Measurements from ENCODE around the gene SEMA5A.

Gene SEMA5A

GRCh38 chr5:9020996-9021395, 524.9 kb downstream of the SEMA5A start:
- no peak for DNase-seq (ENCODE audit: low read depth, low spot score)

GRCh38 chr5:9015937-9016270, 530.0 kb downstream of the SEMA5A start:
- no peak for DNase-seq (ENCODE audit: low read depth, low spot score)

GRCh38 chr5:9015260-9015936, 530.5 kb downstream of the SEMA5A start:
- DNase-seq (ENCODE audit: low read depth, low spot score) = no peak

DNA sequence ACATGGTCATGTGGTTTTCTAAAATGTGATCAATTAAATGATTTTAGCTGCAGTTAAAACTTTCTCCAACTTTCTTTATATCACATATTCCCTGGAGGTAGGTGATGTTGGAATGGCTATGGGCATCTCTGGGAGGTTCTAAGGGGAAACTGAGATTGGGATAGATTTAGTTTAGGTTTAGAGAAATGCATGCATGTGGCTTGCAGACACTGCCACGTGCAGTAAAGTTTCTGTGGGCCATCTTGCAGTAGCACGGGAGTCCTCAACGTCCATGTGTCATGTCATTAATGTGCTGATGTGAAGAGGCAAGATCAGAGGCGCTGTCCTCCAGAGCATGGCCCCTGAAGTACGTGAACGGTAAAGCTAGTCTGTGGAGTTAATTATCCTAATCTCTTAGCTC, 532.7 kb downstream of the SEMA5A start:
- DNase-seq (ENCODE audit: low read depth, low spot score) = no peak

DNA sequence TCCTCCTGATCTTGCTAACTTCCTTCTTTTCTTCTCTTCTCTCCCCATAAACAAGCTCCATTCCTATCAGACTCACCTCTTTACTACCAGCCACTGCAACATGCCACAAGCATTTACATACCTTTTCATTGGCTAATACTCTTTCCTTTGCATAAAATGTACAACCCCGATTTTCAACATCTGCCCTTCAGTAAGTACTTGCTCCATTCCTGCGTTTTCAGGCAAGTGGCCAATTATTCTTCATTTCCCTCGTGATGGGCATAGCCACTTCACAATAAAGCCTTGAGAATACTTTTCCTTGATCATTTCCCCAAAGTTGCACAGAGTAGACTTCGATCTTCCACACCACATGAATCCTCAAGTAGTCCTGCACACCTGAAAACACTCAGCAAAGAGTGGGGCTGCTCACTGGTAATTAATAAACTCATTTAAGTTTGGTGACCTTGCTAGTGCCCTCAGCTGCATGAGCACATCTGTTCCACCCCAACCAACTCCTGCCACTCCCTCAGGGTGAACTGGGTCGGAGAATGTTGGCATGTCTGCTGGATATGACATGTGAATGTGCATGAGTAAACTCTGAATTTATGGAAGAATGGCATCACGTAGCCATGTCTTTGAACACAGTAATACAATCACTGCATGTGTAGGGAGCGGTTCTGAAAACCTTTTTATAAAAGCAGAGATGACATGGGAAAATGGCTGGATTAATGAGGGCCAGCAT, 535.8 kb downstream of the SEMA5A start:
- no peak for DNase-seq (ENCODE audit: low read depth, low spot score)

DNA sequence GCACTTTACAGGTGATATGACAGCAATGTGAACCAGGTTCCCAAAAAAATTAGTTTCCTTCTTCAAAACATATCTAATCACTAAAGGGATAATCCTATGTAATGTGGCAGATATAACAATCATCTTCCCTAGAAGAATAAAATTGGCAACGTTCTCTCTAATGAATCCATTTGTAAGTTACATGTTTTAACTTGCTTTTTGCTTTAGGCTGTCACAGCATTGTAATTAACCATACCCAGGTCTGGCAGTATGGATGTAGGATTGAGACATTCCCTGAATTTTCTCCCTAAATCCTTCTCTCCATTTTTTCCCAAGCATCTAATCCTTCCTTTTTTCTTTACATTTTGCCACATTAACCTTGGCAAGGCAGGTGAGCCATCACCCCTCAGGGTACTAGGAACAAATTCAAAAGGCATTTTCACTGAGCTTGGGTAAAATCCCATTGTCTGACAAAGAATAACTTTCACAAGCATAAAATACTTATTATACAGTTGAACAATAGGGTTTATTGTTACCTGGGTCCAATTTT, 548.3 kb downstream of the SEMA5A start:
- no peak for DNase-seq (ENCODE audit: low read depth, low spot score)

GRCh38 chr5:8993031-8993430, 552.8 kb downstream of the SEMA5A start:
- peak; percentile 9 for DNase-seq (ENCODE audit: low read depth, low spot score)
